GM18951 (cell line): Measurements from ENCODE around the gene INTS11.

ENCODE experiments used
- POLR2A ChIP-seq: IDR thresholded peaks from 4 replicates; pipeline ENCODE4 v1.6.1; 2011; ENCODE audit warnings: mild to moderate bottlenecking; ENCODE audit not compliant: insufficient read length, insufficient read depth; ENCODE audit errors: extremely low read depth
- in situ Hi-C: fragments of 300-500 bp; cut with MboI; formaldehyde crosslinking; loops from one replicate; pipeline ENCODE4 v1.12.0; 2022; ENCODE audit warnings: low sequenced_read_pairs, mixed read lengths, inconsistent platforms; ENCODE audit not compliant: unreplicated experiment

INTS11 gene

DNA sequence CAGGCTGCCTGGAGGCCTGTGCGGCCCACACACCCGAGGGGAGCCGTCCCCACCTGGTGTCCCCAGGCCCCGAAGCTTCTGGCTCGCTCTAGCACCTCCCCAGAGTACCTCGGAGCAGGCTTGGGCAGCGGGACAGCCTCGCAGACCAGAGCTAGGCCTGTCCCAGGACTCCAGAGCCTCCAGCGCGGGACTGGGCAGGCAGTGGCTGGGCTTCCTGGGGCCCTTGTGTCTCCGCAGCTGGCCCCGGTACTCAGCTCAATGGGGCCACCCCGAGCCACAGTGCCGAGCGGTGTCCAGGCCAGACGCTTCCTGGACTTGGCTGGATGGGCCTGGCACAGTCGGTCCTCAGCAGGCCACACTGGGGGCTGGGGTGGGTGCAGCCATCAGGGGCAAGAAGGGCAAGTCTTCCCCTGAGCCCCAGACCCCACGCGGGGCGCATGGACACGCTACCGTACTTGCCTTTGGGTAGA is 39.3 kb downstream of the INTS11 start:
- no peak for TF ChIP-seq POLR2A
- in situ Hi-C loops: no loop called here

- no peak for TF ChIP-seq POLR2A
- in situ Hi-C loops: no loop called here
These were observed 40.0 kb downstream of the INTS11 start for GRCh38 chr1:1284221-1285101.

DNA sequence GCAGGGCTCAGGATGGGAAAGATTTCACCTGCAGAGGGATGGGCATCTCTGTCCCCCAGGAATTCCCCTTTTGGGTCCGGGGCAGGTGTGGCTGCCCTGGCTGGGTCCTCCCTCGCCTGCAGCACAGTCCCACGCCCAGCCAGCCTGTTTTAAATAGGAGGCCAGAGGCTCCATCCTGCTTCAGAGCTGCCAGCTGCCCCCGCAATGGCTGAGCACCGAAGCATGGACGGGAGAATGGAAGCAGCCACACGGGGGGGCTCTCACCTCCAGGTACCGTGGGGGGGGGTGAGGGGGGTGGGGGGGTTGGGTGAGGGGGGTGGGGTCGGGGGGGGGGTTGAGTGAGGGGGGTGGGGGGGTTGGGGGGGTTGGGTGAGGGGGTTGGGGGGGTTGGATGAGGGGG is 40.6 kb downstream of the INTS11 start:
- in situ Hi-C loops: no loop called here
- no peak for TF ChIP-seq POLR2A

GRCh38 chr1:1282998-1283397 is 41.5 kb downstream of the INTS11 start:
- in situ Hi-C loops: no loop called here
- TF ChIP-seq POLR2A: no peak

DNA sequence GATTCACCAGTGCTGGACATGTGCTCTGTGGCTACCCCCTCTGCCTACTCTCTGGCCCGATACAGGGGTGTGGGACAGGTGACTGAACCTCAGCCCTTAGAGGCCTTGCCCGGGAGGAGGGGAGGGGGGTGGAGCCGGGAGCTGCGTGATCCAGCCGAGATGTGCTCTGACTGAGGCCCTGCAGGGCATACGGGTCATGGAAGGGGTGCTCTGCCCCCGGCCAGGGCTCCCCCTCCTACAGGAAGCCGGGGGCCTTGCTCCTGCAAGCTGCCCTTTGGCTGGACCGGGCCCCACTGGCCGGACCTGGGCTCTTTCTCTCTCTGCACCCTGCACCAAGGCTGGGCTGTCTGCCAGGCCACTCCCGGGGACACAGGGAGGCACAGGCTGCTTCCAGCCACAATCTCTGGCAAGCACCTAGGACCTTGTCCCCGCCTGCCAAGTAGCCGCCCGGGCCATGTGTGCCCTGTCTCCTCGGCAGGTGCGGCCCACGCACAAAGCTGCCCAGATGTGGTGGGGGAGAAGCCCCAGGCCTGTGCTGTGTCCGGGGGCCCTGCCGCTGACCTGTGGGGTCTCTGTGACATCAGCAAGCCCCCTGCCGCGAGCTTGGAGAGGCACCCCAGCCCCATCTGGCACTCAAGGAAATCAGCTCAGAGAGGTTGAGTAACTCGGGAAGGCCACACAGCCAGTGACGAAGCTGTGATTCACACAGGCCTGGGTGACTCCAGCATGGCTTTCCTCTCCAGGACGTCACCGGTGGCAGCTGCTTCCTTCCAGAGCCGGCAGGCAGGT is 42.7 kb downstream of the INTS11 start:
- in situ Hi-C loops: no loop called here
- no peak for TF ChIP-seq POLR2A

GRCh38 chr1:1280782-1281481 is 43.5 kb downstream of the INTS11 start:
- no peak for TF ChIP-seq POLR2A
- in situ Hi-C loops: no loop called here

- no peak for TF ChIP-seq POLR2A
- in situ Hi-C loops: no loop called here
These were observed 45.4 kb downstream of the INTS11 start for GRCh38 chr1:1279028-1279427.

GRCh38 chr1:1278620-1279019 is 45.8 kb downstream of the INTS11 start:
- in situ Hi-C loops: no loop called here
- TF ChIP-seq POLR2A: no peak

DNA sequence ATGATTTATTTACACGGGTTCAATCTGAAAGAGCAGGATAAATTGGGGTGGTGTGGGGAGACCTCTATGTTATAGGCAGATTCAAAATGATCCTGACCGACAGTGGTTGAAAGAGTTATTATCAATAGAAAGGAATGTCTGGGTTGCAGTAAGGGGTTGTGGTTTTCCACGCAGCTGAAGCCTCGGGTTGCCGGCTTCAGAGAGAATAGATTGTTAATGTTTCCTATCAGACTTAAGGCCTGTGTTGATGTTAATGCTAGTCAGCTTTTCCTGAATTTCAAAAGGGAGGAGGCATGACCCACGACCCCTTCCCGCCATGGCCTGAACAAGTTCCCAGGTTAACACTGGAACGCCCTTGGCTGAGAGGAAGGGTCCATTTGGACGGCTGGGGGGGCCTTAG is 48.6 kb downstream of the INTS11 start:
- TF ChIP-seq POLR2A: no peak
- in situ Hi-C loops: no loop called here

- in situ Hi-C loops: no loop called here
- TF ChIP-seq POLR2A: no peak
These were observed 49.5 kb downstream of the INTS11 start for GRCh38 chr1:1274931-1275431.

DNA sequence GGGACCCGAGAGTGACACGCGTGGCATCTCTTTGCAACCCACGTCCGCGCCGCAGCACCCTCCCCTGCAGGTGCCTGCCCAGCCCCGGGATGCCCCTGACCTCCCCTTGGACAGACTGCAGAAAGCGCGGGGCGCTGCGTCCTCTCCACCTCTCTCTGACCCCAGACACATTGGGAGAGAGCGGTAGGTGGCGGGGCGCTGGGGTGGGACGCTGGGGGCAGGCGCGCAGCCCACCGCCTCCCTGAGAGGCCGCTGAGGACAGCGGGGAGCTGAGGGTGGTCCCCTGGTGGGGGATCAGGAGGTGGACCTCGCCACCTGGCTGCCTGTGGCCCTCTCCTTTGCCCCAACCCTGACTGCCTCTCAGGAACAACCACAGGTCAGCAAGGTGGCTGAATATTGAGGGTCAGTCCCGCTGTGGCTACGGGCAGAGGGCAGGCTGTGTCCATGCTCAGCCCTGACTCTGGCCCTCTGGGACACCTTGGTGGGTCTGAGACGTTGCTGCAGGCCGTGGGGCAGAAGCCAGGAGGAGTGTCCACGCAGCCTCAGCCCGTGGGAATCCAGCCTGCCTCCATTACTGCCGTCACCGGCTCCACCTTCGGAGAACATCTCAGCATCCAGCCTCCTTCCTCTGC is 50.0 kb downstream of the INTS11 start:
- in situ Hi-C loops: no loop called here
- no peak for TF ChIP-seq POLR2A

DNA sequence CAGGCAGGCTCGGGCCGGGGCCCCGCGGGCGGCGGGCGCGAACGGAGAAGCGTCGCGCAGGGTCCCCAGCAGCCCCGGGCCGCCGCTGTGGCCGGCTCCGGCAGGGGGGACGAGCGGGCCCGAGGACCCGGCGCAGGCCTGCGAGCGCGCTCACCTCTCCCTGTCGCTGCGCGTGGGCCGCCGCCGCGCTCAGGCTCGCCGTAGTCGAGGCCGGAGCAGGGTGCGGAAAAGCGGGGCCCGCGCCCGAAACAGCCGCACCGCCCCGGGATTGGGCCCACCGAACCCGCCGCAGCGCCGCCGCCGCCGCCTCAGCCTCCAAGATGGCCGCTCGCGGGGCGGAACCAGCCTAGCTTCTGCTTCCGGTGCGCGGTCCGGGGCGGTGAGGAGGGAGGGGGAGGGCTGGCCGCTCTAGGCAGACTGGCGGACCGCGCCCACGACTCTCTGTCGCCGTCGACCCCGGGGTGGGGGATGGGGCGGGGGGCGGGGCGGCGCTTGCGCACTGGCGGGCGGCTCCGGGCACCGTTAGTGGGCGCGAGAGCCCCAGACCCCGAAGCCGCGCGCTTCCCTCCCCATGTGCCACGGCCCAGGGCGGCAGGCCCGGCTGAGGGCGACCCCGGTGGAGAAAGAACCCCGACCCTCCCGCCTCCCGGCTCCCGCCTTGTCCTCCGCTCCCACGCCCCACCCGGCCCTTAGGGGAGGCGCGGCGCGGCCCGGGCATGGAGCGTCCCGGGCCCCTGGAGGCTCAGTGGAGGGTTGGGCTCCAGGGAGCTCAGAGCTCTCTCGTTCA is 50.8 kb downstream of the INTS11 start, which contains the start of gene UBE2J2:
UBE2J2 (minus strand) TSS at position 343 of the 787 bp plus-strand sequence. CDS start 5,862 bp downstream, outside the sequence.
- peak; percentile 76 for TF ChIP-seq POLR2A
- in situ Hi-C loops: no loop called here
